Lower lobe of right lung (tissue), 2 donors: Measurements from ENCODE around the gene ARHGEF3. TPM values are rescaled to one million over a fixed set of nuclear protein-coding genes. Genes with fewer than 3 reads are reported as not detected.

Source experiments
- ATAC-seq, 2 donors: fragments of 200-7000 bp; cut with Tn5 transposase; one replicate each; pipeline ENCODE4 v1.9.1; 2020 to 2022; ENCODE audit warnings: mild to moderate bottlenecking in 2 of 2, moderate library complexity in 2 of 2
- DNase-seq: peaks from one replicate; pipeline ENCODE4 v3.0.0-alpha.2; 2020
- H3K27ac ChIP-seq: fragments of 200-600 bp; one replicate; pipeline ENCODE4 v1.8.0; 2022
- H3K27me3 ChIP-seq: fragments of 200-600 bp; one replicate; pipeline ENCODE4 v1.8.0; 2022; ENCODE audit warnings: low read depth
- H3K36me3 ChIP-seq: fragments of 200-600 bp; one replicate; pipeline ENCODE4 v1.8.0; 2022; ENCODE audit warnings: mild to moderate bottlenecking
- H3K4me1 ChIP-seq: fragments of 200-600 bp; one replicate; pipeline ENCODE4 v1.8.0; 2022
- H3K4me3 ChIP-seq: fragments of 200-600 bp; one replicate; pipeline ENCODE4 v1.8.0; 2022; ENCODE audit warnings: mild to moderate bottlenecking
- H3K9me3 ChIP-seq: fragments of 200-600 bp; one replicate; pipeline ENCODE4 v1.8.0; 2022
- CTCF ChIP-seq: fragments of 200-600 bp; IDR thresholded peaks from one replicate; pipeline ENCODE4 v1.8.0; 2022; ENCODE audit warnings: antibody characterized with exemption, mild to moderate bottlenecking
- intact Hi-C: fragments of 100-400 bp; cut with DNase I; formaldehyde crosslinking; loops from one replicate; pipeline ENCODE4 v1.11.0; 2022
- total RNA-seq: library from RNA; stranded (reverse); fragmentation: NEBNext Ultra II Directional; extraction: Animal tissue kit (Norgen Biotek cat#: 25700); gene quantifications from one replicate; pipeline ENCODE4 v1.2.1, GENCODE V29; 2021
- donor health status: DM: no; HTN: yes; CAD: no; lungs with severe emphysema.

Gene ARHGEF3
- total RNA-seq, 1 donor from 2014 or later: 48.0 TPM

DNA sequence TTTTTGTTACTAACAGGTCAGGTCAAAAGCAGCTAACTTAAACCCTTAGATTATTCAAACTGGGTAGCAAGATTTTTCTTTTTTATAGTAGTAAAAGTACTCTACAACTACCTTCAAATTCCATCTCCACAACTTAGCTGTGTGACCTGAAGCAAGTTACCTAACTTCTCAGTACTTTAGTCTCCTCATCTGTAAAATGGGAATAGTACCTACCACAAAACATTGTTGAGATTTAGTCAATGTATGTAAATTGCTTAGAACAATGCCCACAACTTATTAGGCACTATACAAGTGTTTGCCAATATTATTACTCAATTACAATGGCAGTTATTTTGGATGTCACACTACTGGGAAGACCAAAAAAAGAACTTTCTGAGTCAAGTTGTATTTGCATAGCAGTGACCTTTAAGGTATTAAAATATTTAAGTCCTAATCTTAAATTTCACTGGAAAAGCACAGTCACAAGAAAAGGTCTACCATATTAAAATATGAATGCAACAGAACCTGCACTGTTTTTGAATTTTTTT, 121.6 kb downstream of the ARHGEF3 start:
- ATAC-seq (no peak), DNase-seq (no peak)
- H3K27ac ChIP-seq: no peak overlapping the region
- H3K36me3 ChIP-seq: no peaks in the 10 kb centered on the region
- no peak for TF ChIP-seq CTCF
- intact Hi-C loops: no loop called here
- H3K4me1 ChIP-seq: peaks cover 32% of the 10 kb centered on the region
- H3K9me3 ChIP-seq: no peaks in the 10 kb centered on the region
- H3K27me3 ChIP-seq: no peaks in the 10 kb centered on the region
- no peak overlapping the region for H3K4me3 ChIP-seq

Other genes with a start within 250 kb of the ARHGEF3 start
- 24.5 TPM for gene CCDC66, start 244.8 kb downstream of the ARHGEF3 start, total RNA-seq
- 69.7 TPM for gene TASOR, start 118.7 kb downstream of the ARHGEF3 start, total RNA-seq